Measurements from ENCODE around the gene AFF1.

DNA sequence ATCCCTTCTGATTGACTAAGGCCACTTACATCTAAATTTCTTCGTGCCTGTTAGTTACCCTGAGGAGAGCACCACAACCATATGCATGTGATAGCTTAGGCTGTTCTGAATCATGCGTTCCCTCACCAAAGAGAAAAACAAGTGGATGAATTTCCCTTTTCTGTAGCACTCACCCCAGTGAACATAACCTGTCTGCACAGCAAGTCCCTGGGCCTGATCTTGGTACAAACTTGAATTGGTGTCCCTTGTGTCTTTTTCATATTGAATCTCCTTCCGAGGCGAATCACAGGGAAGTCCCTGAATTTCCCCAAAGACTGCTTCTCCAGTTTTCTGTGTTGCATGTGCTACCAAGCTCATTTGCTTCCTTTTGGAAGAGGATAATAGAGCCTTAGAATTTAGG lies 185.2 kb downstream of the AFF1 start:
- no peak for TF ChIP-seq CREM (CRISPR knock-in tag; IDR thresholded peaks at IDR 0.05)
- TF ChIP-seq, protein P1, sequence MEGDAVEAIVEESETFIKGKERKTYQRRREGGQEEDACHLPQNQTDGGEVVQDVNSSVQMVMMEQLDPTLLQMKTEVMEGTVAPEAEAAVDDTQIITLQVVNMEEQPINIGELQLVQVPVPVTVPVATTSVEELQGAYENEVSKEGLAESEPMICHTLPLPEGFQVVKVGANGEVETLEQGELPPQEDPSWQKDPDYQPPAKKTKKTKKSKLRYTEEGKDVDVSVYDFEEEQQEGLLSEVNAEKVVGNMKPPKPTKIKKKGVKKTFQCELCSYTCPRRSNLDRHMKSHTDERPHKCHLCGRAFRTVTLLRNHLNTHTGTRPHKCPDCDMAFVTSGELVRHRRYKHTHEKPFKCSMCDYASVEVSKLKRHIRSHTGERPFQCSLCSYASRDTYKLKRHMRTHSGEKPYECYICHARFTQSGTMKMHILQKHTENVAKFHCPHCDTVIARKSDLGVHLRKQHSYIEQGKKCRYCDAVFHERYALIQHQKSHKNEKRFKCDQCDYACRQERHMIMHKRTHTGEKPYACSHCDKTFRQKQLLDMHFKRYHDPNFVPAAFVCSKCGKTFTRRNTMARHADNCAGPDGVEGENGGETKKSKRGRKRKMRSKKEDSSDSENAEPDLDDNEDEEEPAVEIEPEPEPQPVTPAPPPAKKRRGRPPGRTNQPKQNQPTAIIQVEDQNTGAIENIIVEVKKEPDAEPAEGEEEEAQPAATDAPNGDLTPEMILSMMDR (IDR thresholded peaks at IDR 0.05), result no peak

All from WTC11 (cell line).